Neural cell (in vitro differentiated cells): ENCODE results near the gene ADCY1. TPM values are rescaled to one million over a fixed set of nuclear protein-coding genes. Genes with fewer than 3 reads are reported as not detected.

Experiments used
- H2AFZ ChIP-seq: fragments of 200-600, 300-800 bp; sonication (generic), shearing (Covaris generic); 2 replicates; pipeline ENCODE4 v1.6.0; 2014; ENCODE audit warnings: low read depth, mild to moderate bottlenecking, antibody characterized with exemption, low read length, moderate library complexity
- H3F3A ChIP-seq: fragments of 200-600 bp; shearing (Covaris generic); 2 replicates; pipeline ENCODE4 v1.6.1; 2016; ENCODE audit warnings: mild to moderate bottlenecking, moderate library complexity, mixed read lengths, antibody characterized with exemption, low read length; ENCODE audit not compliant: insufficient read depth, poor library complexity, severe bottlenecking
- H3K27ac ChIP-seq: fragments of 200-600, 300-800 bp; sonication (generic), shearing (Covaris generic); 2 replicates; pipeline ENCODE4 v1.5.1; 2014; ENCODE audit warnings: mild to moderate bottlenecking, low read length, moderate library complexity
- H3K27me3 ChIP-seq: fragments of 300-800, 200-600 bp; sonication (generic), shearing (Covaris generic); 2 replicates; pipeline ENCODE4 v1.6.0; 2014; ENCODE audit warnings: mild to moderate bottlenecking, low read depth, low read length, moderate library complexity; ENCODE audit not compliant: insufficient read depth
- H3K36me3 ChIP-seq: fragments of 300-800, 200-600 bp; sonication (generic), shearing (Covaris generic); 2 replicates; pipeline ENCODE4 v1.5.1; 2014; ENCODE audit warnings: mild to moderate bottlenecking, antibody characterized with exemption, low read length, moderate library complexity; ENCODE audit not compliant: insufficient read depth
- H3K4me2 ChIP-seq: fragments of 300-800, 200-600 bp; sonication (generic), shearing (Covaris generic); 2 replicates; pipeline ENCODE4 v1.6.0; 2014; ENCODE audit warnings: mild to moderate bottlenecking, low read length
- H3K4me3 ChIP-seq: fragments of 300-800, 200-600 bp; sonication (generic), shearing (Covaris generic); 2 replicates; pipeline ENCODE4 v1.5.1; 2014; ENCODE audit warnings: mild to moderate bottlenecking, low read length, moderate library complexity
- H3K79me2 ChIP-seq: fragments of 200-600 bp; shearing (Covaris generic); replicated peaks from 2 replicates; pipeline ENCODE4 v1.6.0; 2014; ENCODE audit warnings: mild to moderate bottlenecking, low read length, moderate library complexity; ENCODE audit not compliant: insufficient read depth
- H3K9ac ChIP-seq: fragments of 300-800, 200-600 bp; sonication (generic), shearing (Covaris generic); 2 replicates; pipeline ENCODE4 v1.6.1; 2016; ENCODE audit warnings: mild to moderate bottlenecking, low read length, mixed read lengths
- H3K9me2 ChIP-seq: fragments of 200-600 bp; shearing (Covaris generic); 2 replicates; pipeline ENCODE4 v1.6.1; 2016; ENCODE audit warnings: mild to moderate bottlenecking, low read length, mixed read lengths; ENCODE audit not compliant: insufficient read depth
- H3K9me3 ChIP-seq: fragments of 200-600, 300-800 bp; sonication (generic), shearing (Covaris generic); 2 replicates; pipeline ENCODE4 v1.6.1; 2016; ENCODE audit warnings: mild to moderate bottlenecking, mixed run types, low read length, moderate library complexity, mixed read lengths
- H4K20me1 ChIP-seq: fragments of 200-600 bp; shearing (Covaris generic); 2 replicates; pipeline ENCODE4 v1.6.1; 2016; ENCODE audit warnings: mild to moderate bottlenecking, mixed run types; ENCODE audit not compliant: insufficient read depth
- EP300 ChIP-seq: fragments of 450-650 bp; conservative IDR thresholded peaks from 2 replicates; pipeline ENCODE4 v1.6.1; 2014; ENCODE audit warnings: antibody characterized with exemption, mild to moderate bottlenecking, moderate library complexity; ENCODE audit not compliant: poor library complexity, severe bottlenecking
- EZH2 ChIP-seq: fragments of 200-600, 300-800 bp; shearing (Covaris generic), sonication (generic); IDR thresholded peaks from 2 replicates; pipeline ENCODE4 v1.6.1; 2014; ENCODE audit warnings: antibody characterized with exemption, low read length, borderline replicate concordance, mild to moderate bottlenecking; ENCODE audit not compliant: insufficient read depth, poor library complexity, severe bottlenecking
- MXI1 ChIP-seq: fragments of 450-650 bp; conservative IDR thresholded peaks from 2 replicates; pipeline ENCODE4 v1.6.1; 2014; ENCODE audit warnings: antibody characterized with exemption, mild to moderate bottlenecking; ENCODE audit not compliant: poor library complexity, severe bottlenecking
- POLR2AphosphoS5 ChIP-seq: IDR thresholded peaks from 2 replicates; pipeline ENCODE4 v1.6.1; 2012
- RAD21 ChIP-seq: fragments of 450-650 bp; conservative IDR thresholded peaks from 2 replicates; pipeline ENCODE4 v1.6.1; 2014; ENCODE audit warnings: antibody characterized with exemption, mild to moderate bottlenecking, moderate library complexity
- SMC3 ChIP-seq: fragments of 450-650 bp; conservative IDR thresholded peaks from 2 replicates; pipeline ENCODE4 v1.6.1; 2014; ENCODE audit warnings: antibody characterized with exemption, mild to moderate bottlenecking, moderate library complexity; ENCODE audit not compliant: poor library complexity
- TAF1 ChIP-seq: IDR thresholded peaks from 2 replicates; pipeline ENCODE4 v1.6.1; 2012; ENCODE audit warnings: low read depth
- polyA plus RNA-seq: library from polyadenylated mRNA; depleted of rRNA; stranded (reverse); fragments of >200 nt; gene quantifications from 2 replicates; pipeline ENCODE4 v1.2.3, GENCODE V29; 2014
- TF ChIP-seq, protein P1 (sequence below): IDR thresholded peaks from 2 replicates; pipeline ENCODE4 v1.6.1; 2012; ENCODE audit warnings: borderline replicate concordance
- TF ChIP-seq, protein P2 (sequence below): fragments of 450-650 bp; IDR thresholded peaks from 2 replicates; pipeline ENCODE4 v1.5.1; 2014; ENCODE audit warnings: antibody characterized with exemption, mild to moderate bottlenecking, moderate library complexity; ENCODE audit not compliant: poor library complexity, severe bottlenecking

ADCY1 gene
- polyA plus RNA-seq, 1 donor from 2014 or later: 14.8 TPM

DNA sequence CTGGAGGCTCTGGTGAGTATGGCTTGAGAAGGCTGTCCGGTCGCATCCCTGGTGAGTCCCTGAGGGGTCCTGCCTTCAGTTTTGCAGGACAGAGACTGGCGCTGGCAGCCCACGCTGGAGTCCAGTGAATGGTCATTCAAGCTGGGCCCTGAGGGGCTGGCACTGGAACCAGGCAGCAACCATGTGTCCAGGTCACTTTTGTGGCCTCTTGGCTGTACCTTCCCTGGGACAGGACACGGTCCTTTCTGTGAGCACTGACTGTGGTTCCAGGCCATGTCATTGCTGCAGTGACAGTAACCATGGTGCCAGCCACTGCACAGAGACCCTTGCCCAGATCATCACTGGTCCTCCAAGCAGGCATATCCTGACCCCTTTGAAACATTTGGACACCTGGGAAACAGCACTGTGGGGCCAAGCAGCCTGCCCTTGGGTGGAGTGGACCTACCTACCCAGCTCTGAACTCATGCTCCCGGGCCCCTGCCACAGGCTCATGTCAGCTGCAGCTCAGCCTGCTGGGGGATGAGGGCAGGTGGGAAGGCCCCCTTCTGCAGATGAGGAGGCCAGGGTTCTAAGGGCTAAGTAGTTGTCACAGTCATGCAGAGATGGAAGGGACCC, 72.1 kb downstream of the ADCY1 start:
- H3K27me3 ChIP-seq: no peaks in the 10 kb centered on the region
- H3K36me3 ChIP-seq: peaks cover 5% of the 10 kb centered on the region
- no peaks in the 10 kb centered on the region for H3F3A ChIP-seq
- H3K9me2 ChIP-seq: no peaks in the 10 kb centered on the region
- H3K9ac ChIP-seq: no peak overlapping the region
- no peaks in the 10 kb centered on the region for H4K20me1 ChIP-seq
- no peak for TF ChIP-seq TAF1
- TF ChIP-seq POLR2AphosphoS5: no peak
- no peak for TF ChIP-seq RAD21
- TF ChIP-seq EP300: no peak
- TF ChIP-seq, protein P1, sequence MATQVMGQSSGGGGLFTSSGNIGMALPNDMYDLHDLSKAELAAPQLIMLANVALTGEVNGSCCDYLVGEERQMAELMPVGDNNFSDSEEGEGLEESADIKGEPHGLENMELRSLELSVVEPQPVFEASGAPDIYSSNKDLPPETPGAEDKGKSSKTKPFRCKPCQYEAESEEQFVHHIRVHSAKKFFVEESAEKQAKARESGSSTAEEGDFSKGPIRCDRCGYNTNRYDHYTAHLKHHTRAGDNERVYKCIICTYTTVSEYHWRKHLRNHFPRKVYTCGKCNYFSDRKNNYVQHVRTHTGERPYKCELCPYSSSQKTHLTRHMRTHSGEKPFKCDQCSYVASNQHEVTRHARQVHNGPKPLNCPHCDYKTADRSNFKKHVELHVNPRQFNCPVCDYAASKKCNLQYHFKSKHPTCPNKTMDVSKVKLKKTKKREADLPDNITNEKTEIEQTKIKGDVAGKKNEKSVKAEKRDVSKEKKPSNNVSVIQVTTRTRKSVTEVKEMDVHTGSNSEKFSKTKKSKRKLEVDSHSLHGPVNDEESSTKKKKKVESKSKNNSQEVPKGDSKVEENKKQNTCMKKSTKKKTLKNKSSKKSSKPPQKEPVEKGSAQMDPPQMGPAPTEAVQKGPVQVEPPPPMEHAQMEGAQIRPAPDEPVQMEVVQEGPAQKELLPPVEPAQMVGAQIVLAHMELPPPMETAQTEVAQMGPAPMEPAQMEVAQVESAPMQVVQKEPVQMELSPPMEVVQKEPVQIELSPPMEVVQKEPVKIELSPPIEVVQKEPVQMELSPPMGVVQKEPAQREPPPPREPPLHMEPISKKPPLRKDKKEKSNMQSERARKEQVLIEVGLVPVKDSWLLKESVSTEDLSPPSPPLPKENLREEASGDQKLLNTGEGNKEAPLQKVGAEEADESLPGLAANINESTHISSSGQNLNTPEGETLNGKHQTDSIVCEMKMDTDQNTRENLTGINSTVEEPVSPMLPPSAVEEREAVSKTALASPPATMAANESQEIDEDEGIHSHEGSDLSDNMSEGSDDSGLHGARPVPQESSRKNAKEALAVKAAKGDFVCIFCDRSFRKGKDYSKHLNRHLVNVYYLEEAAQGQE: no peak
- no peak for TF ChIP-seq MXI1
- TF ChIP-seq EZH2: no peak
- TF ChIP-seq SMC3: no peak
- TF ChIP-seq, protein P2, sequence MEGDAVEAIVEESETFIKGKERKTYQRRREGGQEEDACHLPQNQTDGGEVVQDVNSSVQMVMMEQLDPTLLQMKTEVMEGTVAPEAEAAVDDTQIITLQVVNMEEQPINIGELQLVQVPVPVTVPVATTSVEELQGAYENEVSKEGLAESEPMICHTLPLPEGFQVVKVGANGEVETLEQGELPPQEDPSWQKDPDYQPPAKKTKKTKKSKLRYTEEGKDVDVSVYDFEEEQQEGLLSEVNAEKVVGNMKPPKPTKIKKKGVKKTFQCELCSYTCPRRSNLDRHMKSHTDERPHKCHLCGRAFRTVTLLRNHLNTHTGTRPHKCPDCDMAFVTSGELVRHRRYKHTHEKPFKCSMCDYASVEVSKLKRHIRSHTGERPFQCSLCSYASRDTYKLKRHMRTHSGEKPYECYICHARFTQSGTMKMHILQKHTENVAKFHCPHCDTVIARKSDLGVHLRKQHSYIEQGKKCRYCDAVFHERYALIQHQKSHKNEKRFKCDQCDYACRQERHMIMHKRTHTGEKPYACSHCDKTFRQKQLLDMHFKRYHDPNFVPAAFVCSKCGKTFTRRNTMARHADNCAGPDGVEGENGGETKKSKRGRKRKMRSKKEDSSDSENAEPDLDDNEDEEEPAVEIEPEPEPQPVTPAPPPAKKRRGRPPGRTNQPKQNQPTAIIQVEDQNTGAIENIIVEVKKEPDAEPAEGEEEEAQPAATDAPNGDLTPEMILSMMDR: no peak
- H3K4me2 ChIP-seq: no peak overlapping the region
- no peak overlapping the region for H3K27ac ChIP-seq
- no peaks in the 10 kb centered on the region for H3K9me3 ChIP-seq
- H2AFZ ChIP-seq: no peak overlapping the region
- H3K4me3 ChIP-seq: no peak overlapping the region
- no peaks in the 10 kb centered on the region for H3K79me2 ChIP-seq

DNA sequence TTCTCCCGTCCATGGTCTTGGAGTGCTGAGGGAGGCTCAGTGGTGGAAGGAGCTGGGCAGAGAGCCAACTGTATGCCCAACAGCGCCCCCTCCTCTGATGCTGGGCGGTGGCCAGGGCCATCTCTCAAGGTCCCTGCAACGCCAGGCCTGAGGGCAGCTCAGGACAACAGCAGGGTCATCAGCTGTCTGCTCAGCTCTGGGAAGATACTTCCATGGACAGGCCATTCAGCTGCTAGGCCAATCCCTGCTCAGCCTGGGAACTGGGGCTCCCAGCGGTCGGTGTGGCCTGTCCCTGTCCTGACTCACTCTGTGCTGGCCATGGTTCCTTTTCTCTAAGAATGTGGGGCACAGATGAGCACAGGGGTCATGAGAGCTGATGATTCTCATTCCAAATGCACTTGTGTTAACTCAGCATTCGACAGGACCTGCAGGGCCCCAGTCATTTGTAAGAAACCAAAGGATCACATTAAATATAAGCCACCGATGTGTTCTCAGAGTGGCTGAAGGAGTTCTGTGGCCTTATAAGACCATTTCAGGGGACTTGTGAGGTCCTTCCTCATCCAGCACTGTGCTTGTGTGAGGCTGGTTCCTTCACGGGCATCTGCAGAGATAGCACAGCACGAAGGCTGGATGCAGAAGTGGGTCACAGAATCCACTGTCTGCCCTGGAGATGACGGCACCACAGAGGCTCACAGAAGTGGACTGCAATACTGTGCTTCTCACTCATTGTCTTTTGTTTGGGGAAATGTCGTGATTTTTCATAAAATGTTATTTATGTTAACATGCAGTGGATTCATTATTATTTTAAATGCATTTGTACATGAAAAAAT, 73.0 kb downstream of the ADCY1 start:
- no peaks in the 10 kb centered on the region for H3K9me3 ChIP-seq
- H3K9me2 ChIP-seq: no peaks in the 10 kb centered on the region
- H3K27ac ChIP-seq: no peak overlapping the region
- no peak for TF ChIP-seq MXI1
- no peak for TF ChIP-seq EZH2
- TF ChIP-seq TAF1: no peak
- TF ChIP-seq, protein P2: no peak
- TF ChIP-seq POLR2AphosphoS5: no peak
- no peak for TF ChIP-seq EP300
- TF ChIP-seq, protein P1: no peak
- no peak for TF ChIP-seq SMC3
- TF ChIP-seq RAD21: no peak
- no peak overlapping the region for H3K4me2 ChIP-seq
- H3K27me3 ChIP-seq: no peaks in the 10 kb centered on the region
- H3K4me3 ChIP-seq: no peak overlapping the region
- H3K79me2 ChIP-seq: no peaks in the 10 kb centered on the region
- H3K36me3 ChIP-seq: peaks cover 5% of the 10 kb centered on the region
- H3K9ac ChIP-seq: no peak overlapping the region
- H4K20me1 ChIP-seq: no peaks in the 10 kb centered on the region
- H2AFZ ChIP-seq: no peak overlapping the region
- no peaks in the 10 kb centered on the region for H3F3A ChIP-seq
